Neural progenitor cell (in vitro differentiated cells): ENCODE data around the gene IQCM. TPM values are rescaled to one million over a fixed set of nuclear protein-coding genes. Genes with fewer than 3 reads are reported as not detected.

Source experiments
- DNase-seq: peaks from one replicate; pipeline ENCODE4 v3.0.0-alpha.2; 2016; ENCODE audit warnings: low spot score
- H2AFZ ChIP-seq: fragments of 200-600 bp; sonication (generic); replicated peaks from 2 replicates; pipeline ENCODE4 v1.6.1; 2016; ENCODE audit warnings: antibody characterized with exemption
- H3F3A ChIP-seq: fragments of 200-600 bp; sonication (generic); 2 replicates; pipeline ENCODE4 v1.6.1; 2016; ENCODE audit warnings: antibody characterized with exemption, low read depth
- H3K27ac ChIP-seq: fragments of 200-600 bp; sonication (generic); 2 replicates; pipeline ENCODE4 v1.5.1; 2016; ENCODE audit warnings: mild to moderate bottlenecking
- H3K27me3 ChIP-seq: fragments of 200-600 bp; sonication (generic); 2 replicates; pipeline ENCODE4 v1.6.1; 2016; ENCODE audit warnings: mild to moderate bottlenecking, moderate library complexity
- H3K36me3 ChIP-seq: fragments of 200-600 bp; sonication (generic); 2 replicates; pipeline ENCODE4 v1.5.1; 2016
- H3K4me1 ChIP-seq: fragments of 200-600 bp; sonication (generic); 2 replicates; pipeline ENCODE4 v1.6.1; 2016; ENCODE audit warnings: mixed run types
- H3K4me2 ChIP-seq: fragments of 200-600 bp; sonication (generic); 2 replicates; pipeline ENCODE4 v1.6.1; 2016
- H3K4me3 ChIP-seq: fragments of 200-600 bp; sonication (generic); 2 replicates; pipeline ENCODE4 v1.5.1; 2016
- H3K79me2 ChIP-seq: fragments of 200-600 bp; sonication (generic); 2 replicates; pipeline ENCODE4 v1.6.1; 2016; ENCODE audit warnings: low read depth
- H3K9ac ChIP-seq: fragments of 200-600 bp; sonication (generic); 2 replicates; pipeline ENCODE4 v1.6.1; 2016
- H3K9me3 ChIP-seq: fragments of 200-600 bp; sonication (generic); 2 replicates; pipeline ENCODE4 v1.5.1; 2016; ENCODE audit warnings: low read depth
- H4K20me1 ChIP-seq: fragments of 200-600 bp; sonication (generic); 2 replicates; pipeline ENCODE4 v1.6.1; 2016; ENCODE audit warnings: low read depth
- H3K27ac Mint-ChIP-seq: 3 replicates; pipeline ENCODE4 v1.8.0; 2021; ENCODE audit warnings: mixed read lengths
- H3K27me3 Mint-ChIP-seq: 2 replicates; pipeline ENCODE4 v1.8.0; 2022; ENCODE audit warnings: low read depth, mild to moderate bottlenecking, inconsistent platforms, moderate library complexity, mixed read lengths; ENCODE audit not compliant: insufficient read depth
- H3K36me3 Mint-ChIP-seq: 3 replicates; pipeline ENCODE4 v1.8.0; 2021; ENCODE audit warnings: mixed read lengths
- H3K4me1 Mint-ChIP-seq: 3 replicates; pipeline ENCODE4 v1.8.0; 2021; ENCODE audit warnings: mixed read lengths
- H3K4me3 Mint-ChIP-seq: 3 replicates; pipeline ENCODE4 v1.8.0; 2021; ENCODE audit warnings: mild to moderate bottlenecking, moderate library complexity, mixed read lengths
- H3K9me3 Mint-ChIP-seq: 3 replicates; pipeline ENCODE4 v1.8.0; 2020; ENCODE audit warnings: mixed read lengths
- EZH2 ChIP-seq: fragments of 200-600 bp; sonication (generic); IDR thresholded peaks from 2 replicates; pipeline ENCODE4 v1.6.1; 2017; ENCODE audit warnings: antibody characterized with exemption, mild to moderate bottlenecking, moderate library complexity
- EZH2phosphoT487 ChIP-seq: fragments of 200-600 bp; sonication (generic); IDR thresholded peaks from 2 replicates; pipeline ENCODE4 v1.6.1; 2017; ENCODE audit warnings: antibody characterized with exemption
- total RNA-seq: library from RNA; depleted of rRNA; stranded (reverse); fragments of >200 nt; gene quantifications from 2 replicates; pipeline ENCODE4 v1.2.3, GENCODE V29; 2015; ENCODE audit warnings: low replicate concordance
- TF ChIP-seq, protein P1 (sequence below): fragments of 200-600 bp; sonication (generic); IDR thresholded peaks from 2 replicates; pipeline ENCODE4 v1.5.1; 2017; ENCODE audit warnings: antibody characterized with exemption, mild to moderate bottlenecking

IQCM gene
- total RNA-seq, 1 donor from 2014 or later: 0.26 TPM

DNA sequence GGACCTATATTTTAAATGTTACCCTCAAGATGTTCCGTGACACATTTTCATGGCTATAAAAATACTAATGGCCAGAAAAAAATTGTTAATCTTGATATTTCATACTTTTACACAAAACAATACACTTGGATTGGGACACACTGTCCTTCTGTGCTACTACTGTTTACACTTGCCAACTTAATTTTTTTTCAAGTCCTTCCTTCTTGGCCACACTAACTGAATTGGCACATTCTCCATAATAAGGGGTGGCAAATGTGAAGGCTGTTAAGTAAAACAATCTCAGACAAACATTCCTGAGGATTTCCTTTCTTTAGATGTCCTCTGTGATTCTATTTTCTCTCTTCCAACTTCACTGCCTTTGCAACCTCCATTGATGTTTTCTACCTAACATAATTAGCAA, 225.8 kb downstream of the IQCM start:
- H3K4me1 ChIP-seq: no peaks in the 10 kb centered on the region
- H3F3A ChIP-seq: no peaks in the 10 kb centered on the region
- Mint-ChIP-seq H3K36me3 (no peaks in the 10 kb centered on the region), H3K27ac (no peak overlapping the region), H3K4me1 (no peaks in the 10 kb centered on the region), H3K4me3 (no peak overlapping the region), H3K27me3 (no peaks in the 10 kb centered on the region), H3K9me3 (peaks cover 3% of the 10 kb centered on the region)
- no peak overlapping the region for H3K27ac ChIP-seq
- DNase-seq: no peak
- TF ChIP-seq EZH2phosphoT487 (no peak), EZH2 (no peak)
- TF ChIP-seq, protein P1, sequence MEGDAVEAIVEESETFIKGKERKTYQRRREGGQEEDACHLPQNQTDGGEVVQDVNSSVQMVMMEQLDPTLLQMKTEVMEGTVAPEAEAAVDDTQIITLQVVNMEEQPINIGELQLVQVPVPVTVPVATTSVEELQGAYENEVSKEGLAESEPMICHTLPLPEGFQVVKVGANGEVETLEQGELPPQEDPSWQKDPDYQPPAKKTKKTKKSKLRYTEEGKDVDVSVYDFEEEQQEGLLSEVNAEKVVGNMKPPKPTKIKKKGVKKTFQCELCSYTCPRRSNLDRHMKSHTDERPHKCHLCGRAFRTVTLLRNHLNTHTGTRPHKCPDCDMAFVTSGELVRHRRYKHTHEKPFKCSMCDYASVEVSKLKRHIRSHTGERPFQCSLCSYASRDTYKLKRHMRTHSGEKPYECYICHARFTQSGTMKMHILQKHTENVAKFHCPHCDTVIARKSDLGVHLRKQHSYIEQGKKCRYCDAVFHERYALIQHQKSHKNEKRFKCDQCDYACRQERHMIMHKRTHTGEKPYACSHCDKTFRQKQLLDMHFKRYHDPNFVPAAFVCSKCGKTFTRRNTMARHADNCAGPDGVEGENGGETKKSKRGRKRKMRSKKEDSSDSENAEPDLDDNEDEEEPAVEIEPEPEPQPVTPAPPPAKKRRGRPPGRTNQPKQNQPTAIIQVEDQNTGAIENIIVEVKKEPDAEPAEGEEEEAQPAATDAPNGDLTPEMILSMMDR: no peak
- no peaks in the 10 kb centered on the region for H3K36me3 ChIP-seq
- H3K4me3 ChIP-seq: no peak overlapping the region
- H3K9me3 ChIP-seq: no peaks in the 10 kb centered on the region
- no peak overlapping the region for H3K4me2 ChIP-seq
- H3K27me3 ChIP-seq: no peaks in the 10 kb centered on the region
- H3K9ac ChIP-seq: no peak overlapping the region
- H2AFZ ChIP-seq: no peak overlapping the region
- no peaks in the 10 kb centered on the region for H4K20me1 ChIP-seq
- no peaks in the 10 kb centered on the region for H3K79me2 ChIP-seq

DNA sequence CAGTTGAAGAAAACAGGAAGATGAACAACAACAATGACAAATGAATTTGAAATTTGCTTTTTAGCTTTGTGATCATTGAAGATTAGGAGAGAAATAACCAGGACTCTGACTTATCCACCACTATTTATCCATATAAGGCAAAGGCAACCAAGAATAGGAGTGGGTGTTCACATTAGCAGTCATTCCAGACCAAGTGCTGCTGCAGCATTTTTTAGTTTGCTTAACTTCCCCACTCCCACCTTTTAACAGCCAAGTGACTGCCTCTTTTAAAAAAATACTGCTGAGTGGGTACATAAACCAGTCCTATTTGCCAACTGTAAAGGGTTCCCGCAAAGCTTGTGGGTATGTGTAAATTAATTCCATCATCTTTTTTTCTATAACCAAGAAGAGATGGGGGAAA, 230.9 kb downstream of the IQCM start:
- H3K4me3 ChIP-seq: no peak overlapping the region
- DNase-seq: no peak
- H3K4me1 ChIP-seq: no peaks in the 10 kb centered on the region
- no peaks in the 10 kb centered on the region for H3K9me3 ChIP-seq
- TF ChIP-seq EZH2 (no peak), EZH2phosphoT487 (no peak)
- TF ChIP-seq, protein P1: no peak
- no peak overlapping the region for H3K9ac ChIP-seq
- H3K79me2 ChIP-seq: no peaks in the 10 kb centered on the region
- no peaks in the 10 kb centered on the region for H4K20me1 ChIP-seq
- H3K27me3 ChIP-seq: no peaks in the 10 kb centered on the region
- no peaks in the 10 kb centered on the region for H3K9me3 Mint-ChIP-seq
- H3K36me3 Mint-ChIP-seq: no peaks in the 10 kb centered on the region
- H3K4me1 Mint-ChIP-seq: no peaks in the 10 kb centered on the region
- no peak overlapping the region for H3K27ac Mint-ChIP-seq
- H3K27ac ChIP-seq: no peak overlapping the region
- no peak overlapping the region for H3K4me3 Mint-ChIP-seq
- peaks cover 2% of the 10 kb centered on the region for H3K27me3 Mint-ChIP-seq
- H2AFZ ChIP-seq: no peak overlapping the region
- no peaks in the 10 kb centered on the region for H3F3A ChIP-seq
- no peaks in the 10 kb centered on the region for H3K36me3 ChIP-seq
- H3K4me2 ChIP-seq: no peak overlapping the region

DNA sequence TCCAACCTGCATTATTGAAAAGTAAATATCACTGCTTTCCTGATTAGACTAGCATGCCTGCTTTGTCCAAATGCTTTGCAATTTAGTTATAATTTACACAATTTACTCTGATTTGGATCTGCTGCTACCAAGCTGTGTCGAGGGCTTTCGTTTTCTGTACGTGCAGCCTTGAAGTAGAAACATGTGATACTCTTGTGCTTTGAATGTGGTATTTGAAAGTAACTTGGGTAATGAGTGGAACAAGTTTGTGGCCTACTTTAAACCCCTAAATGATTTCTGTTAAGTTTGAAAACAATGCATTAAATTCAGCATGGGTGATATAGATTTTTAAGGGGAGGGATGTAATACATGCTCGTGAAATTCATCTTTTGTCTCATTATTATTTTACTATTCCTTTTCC, 240.7 kb downstream of the IQCM start:
- Mint-ChIP-seq H3K9me3 (no peaks in the 10 kb centered on the region), H3K27ac (no peak overlapping the region), H3K4me3 (no peak overlapping the region), H3K36me3 (no peaks in the 10 kb centered on the region), H3K27me3 (no peaks in the 10 kb centered on the region), H3K4me1 (no peaks in the 10 kb centered on the region)
- Histone ChIP-seq H3F3A (no peaks in the 10 kb centered on the region), H3K4me2 (no peak overlapping the region), H3K9me3 (no peaks in the 10 kb centered on the region), H4K20me1 (no peaks in the 10 kb centered on the region), H2AFZ (no peak overlapping the region), H3K9ac (no peak overlapping the region), H3K4me3 (no peak overlapping the region), H3K79me2 (no peaks in the 10 kb centered on the region), H3K27me3 (no peaks in the 10 kb centered on the region), H3K36me3 (no peaks in the 10 kb centered on the region), H3K4me1 (no peaks in the 10 kb centered on the region), H3K27ac (no peak overlapping the region)
- no peak for TF ChIP-seq EZH2
- TF ChIP-seq, protein P1: no peak
- TF ChIP-seq EZH2phosphoT487: no peak
- no peak for DNase-seq
